Psoas muscle (tissue), 8 donors: ENCODE measurements around the gene HGFAC. TPM values are rescaled to one million over a fixed set of nuclear protein-coding genes. Genes with fewer than 3 reads are reported as not detected.
A peak's percentile ranks its signal among the peaks of the same experiment; 100 is the strongest.

ENCODE experiments used
- ATAC-seq, 4 donors: fragments of 200-7000 bp; cut with Tn5 transposase; one replicate each; pipeline ENCODE4 v1.9.1; 2020; ENCODE audit warnings: moderate library complexity in 3 of 4, mild to moderate bottlenecking in 2 of 4
- DNase-seq, 2 donors: peaks; one replicate each; pipeline ENCODE4 v3.0.0-alpha.2; 2020
- H3K27ac ChIP-seq: fragments of 200-600 bp; one replicate; pipeline ENCODE4 v1.8.0; 2022
- H3K27me3 ChIP-seq, 3 donors: fragments of 200-600 bp in 1 of 3; one replicate each; pipeline versions ENCODE4 v1.6.1 to v1.8.0; 2013 to 2022; ENCODE audit warnings: low read length in 2 of 3, mild to moderate bottlenecking in 2 of 3, moderate library complexity in 1 of 3; ENCODE audit not compliant: insufficient read depth in 3 of 3
- H3K36me3 ChIP-seq, 2 donors: fragments of 200-600 bp in 1 of 2; one replicate each; pipeline versions ENCODE4 v1.6.1 to v1.8.0; 2013 to 2022; ENCODE audit warnings: low read depth in 1 of 2, mild to moderate bottlenecking in 1 of 2, moderate library complexity in 1 of 2; ENCODE audit not compliant: insufficient read depth in 1 of 2
- H3K4me1 ChIP-seq: fragments of 200-600 bp; one replicate; pipeline ENCODE4 v1.8.0; 2022
- H3K4me3 ChIP-seq: fragments of 200-600 bp; one replicate; pipeline ENCODE4 v1.8.0; 2022; ENCODE audit warnings: mild to moderate bottlenecking
- H3K9me3 ChIP-seq: fragments of 200-600 bp; one replicate; pipeline ENCODE4 v1.8.0; 2022
- CTCF ChIP-seq: fragments of 200-600 bp; IDR thresholded peaks from one replicate; pipeline ENCODE4 v1.8.0; 2022; ENCODE audit warnings: antibody characterized with exemption
- WGBS, 3 donors: extraction: QIAGEN DNeasy Blood & Tissue Kit; methylation state at CpG; one replicate each; pipeline versions ENCODE4 v1.1.6 to v1.1.7; 2013; 5-methylcytosine and 5-hydroxymethylcytosine counted together
- intact Hi-C, 2 donors: fragments of 100-400 bp; cut with DNase I; formaldehyde crosslinking; loops; one replicate each; pipeline versions ENCODE4 v1.11.0 to v1.14.2; 2022
- polyA plus RNA-seq, 3 donors: library from polyadenylated mRNA; stranded (reverse); fragments of 200-250 nt; gene quantifications; one replicate each; pipeline ENCODE4 v1.2.3, GENCODE V29; 2013
- total RNA-seq, 4 donors: library from RNA; stranded (reverse); fragmentation: NEBNext Ultra II Directional in 2 of 4; extraction: Animal tissue kit (Norgen Biotek cat#: 25700) in 2 of 4; gene quantifications; one replicate each; pipeline versions ENCODE4 v1.2.1 to v1.2.4, GENCODE V29; 2021 to 2023
- donor health status: healthy with polysubstance abuse.
- donor health status: DM: no; HTN: no; CAD: no; lungs with moderate emphysema.
- donor health status: Bipolar disorder and iron deficiency.
- donor health status: healthy.
- donor health status: DM: yes; HTN: yes; CAD: no.
- donor health status: DM: no; HTN: no; CAD: no.
- donor health status: DM: no; HTN: no; CAD: no.
- donor health status: DM: yes; HTN: yes; CAD: no.

The HGFAC gene
- total and polyA plus RNA-seq, 7 donors: 0.09 to 1.2 (median 0.39) TPM; not detected in 1

GRCh38 chr4:3461515-3462291 is 19.9 kb downstream of the HGFAC start:
- no peaks in the 10 kb centered on the region for H3K9me3 ChIP-seq
- TF ChIP-seq CTCF: no peak
- H3K4me1 ChIP-seq: peaks cover 36% of the 10 kb centered on the region
- DNase-seq (peak; percentile 81 to 91), ATAC-seq (peak; percentile 71 to 83 (median 76))
- H3K27ac ChIP-seq: peak overlapping the region; percentile 91
- intact Hi-C loops: no loop called here
- 38 to 45% (median 39%) methylated on average over 24 to 25 of the region's 25 CpGs for WGBS, 3 donors
- H3K27me3 ChIP-seq: no peaks in the 10 kb centered on the region
- no peak overlapping the region for H3K4me3 ChIP-seq
- no peaks in the 10 kb centered on the region for H3K36me3 ChIP-seq

- peak; percentile 23 to 53 for DNase-seq
- intact Hi-C loops: no loop called here
- no peak for ATAC-seq
- Histone ChIP-seq H3K9me3 (no peaks in the 10 kb centered on the region), H3K4me1 (peaks cover 42% of the 10 kb centered on the region), H3K27ac (peak overlapping the region; percentile 91), H3K27me3 (no peaks in the 10 kb centered on the region), H3K4me3 (no peak overlapping the region), H3K36me3 (no peaks in the 10 kb centered on the region)
- 53 to 66% (median 54%) methylated on average over 10 of the region's 10 CpGs for WGBS, 3 donors
- TF ChIP-seq CTCF: no peak
Observed at GRCh38 chr4:3462321-3462789, 20.6 kb downstream of the HGFAC start.

- peak within 1 kb of the TSS; percentile 91 for H3K27ac ChIP-seq
- peaks cover 42% of the 10 kb centered on the region for H3K4me1 ChIP-seq
- no peaks in the 10 kb centered on the region for H3K36me3 ChIP-seq
- no peaks in the 10 kb centered on the region for H3K27me3 ChIP-seq
- no peak for TF ChIP-seq CTCF
- peak within 1 kb of the TSS; percentile 78 for H3K4me3 ChIP-seq
- peak; percentile 77 to 87 for DNase-seq
- intact Hi-C loops: no loop called here
- peak; percentile 53 to 65 (median 62) for ATAC-seq
- H3K9me3 ChIP-seq: no peaks in the 10 kb centered on the region
- WGBS, 3 donors: 3 to 9% (median 9%) methylated on average over 12 to 44 of the region's 44 CpGs
Observed at GRCh38 chr4:3462790-3463415, 21.1 kb downstream of the HGFAC start, which contains the start of gene DOK7. Gene DOK7, plus strand, starts transcription at chr4:3463306. Its CDS starts 70 bp downstream, at chr4:3463376.

- Histone ChIP-seq H3K4me1 (peaks cover 42% of the 10 kb centered on the region), H3K27ac (peak overlapping the region; percentile 91), H3K36me3 (no peaks in the 10 kb centered on the region), H3K9me3 (no peaks in the 10 kb centered on the region), H3K4me3 (peak overlapping the region; percentile 78), H3K27me3 (no peaks in the 10 kb centered on the region)
- intact Hi-C loops: no loop called here
- no peak for TF ChIP-seq CTCF
- 18 to 27% (median 26%) methylated on average over 24 to 43 of the region's 43 CpGs for WGBS, 3 donors
- ATAC-seq: peak in 2 of 4 donors; percentile 20 to 45
- DNase-seq: peak; percentile 19 to 64
Observed at GRCh38 chr4:3463556-3464348, 22.0 kb downstream of the HGFAC start.
